SK-N-SH treated with all-trans-retinoic acid at 6 μM for 48 hours (cell line): ENCODE data around the gene SRSF6.

Source experiments
- ESRRG ChIP-seq: fragments of 250-450 bp; sonication (Bioruptor Pico); IDR thresholded peaks from 2 replicates; pipeline ENCODE4 v1.6.1; 2021; ENCODE audit warnings: mild to moderate bottlenecking
- RARB ChIP-seq: fragments of 250-450 bp; sonication (Bioruptor Pico); IDR thresholded peaks from 2 replicates; pipeline ENCODE4 v1.8.0; 2021; ENCODE audit warnings: mild to moderate bottlenecking, moderate library complexity
- TCF4 ChIP-seq: fragments of 250-450 bp; sonication (Bioruptor Pico); IDR thresholded peaks from 2 replicates; pipeline ENCODE4 v1.8.0; 2021; ENCODE audit warnings: mild to moderate bottlenecking, moderate library complexity, borderline replicate concordance
- ZNF565 ChIP-seq: fragments of 450-650 bp; formaldehyde crosslinking; conservative IDR thresholded peaks from 2 replicates; pipeline ENCODE4 v1.5.0; 2020; ENCODE audit warnings: low read depth, mild to moderate bottlenecking, moderate library complexity
- TF ChIP-seq, protein P1 (sequence below): fragments of 250-450 bp; sonication (Bioruptor Pico); IDR thresholded peaks from 2 replicates; pipeline ENCODE4 v1.8.0; 2021; ENCODE audit warnings: low read depth, mild to moderate bottlenecking, moderate library complexity, borderline replicate concordance
- TF ChIP-seq, protein P2 (sequence below): fragments of 250-450 bp; sonication (Bioruptor Pico); IDR thresholded peaks from 2 replicates; pipeline ENCODE4 v1.5.0; 2020; ENCODE audit warnings: mild to moderate bottlenecking, moderate library complexity
- TF ChIP-seq, protein P3 (sequence below): fragments of 250-450 bp; sonication (Bioruptor Pico); IDR thresholded peaks from 2 replicates; pipeline ENCODE4 v1.8.0; 2020; ENCODE audit warnings: mild to moderate bottlenecking, moderate library complexity, borderline replicate concordance

DNA sequence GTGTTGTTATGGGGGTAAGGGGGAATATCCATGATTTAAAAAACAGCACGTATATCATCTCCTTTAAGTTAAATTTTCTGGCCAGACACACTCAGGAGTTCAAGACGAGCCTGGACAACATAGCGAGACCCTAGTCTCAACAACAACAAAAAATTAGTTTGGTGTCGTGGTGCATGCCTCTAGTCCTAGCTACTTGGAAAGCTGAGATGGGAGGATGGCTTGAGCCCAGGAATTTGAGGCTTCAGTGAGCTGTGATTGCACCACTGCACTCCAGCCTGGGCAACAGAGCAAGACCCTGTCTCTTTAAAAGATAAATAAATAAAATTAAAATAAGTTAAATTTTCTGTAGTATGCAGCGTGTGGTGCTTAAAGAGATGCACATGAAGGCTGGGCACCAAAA is 31.5 kb upstream of the SRSF6 start:
- no peak for TF ChIP-seq ESRRG
- no peak for TF ChIP-seq TCF4 (CRISPR knock-in tag)
- TF ChIP-seq, protein P1, sequence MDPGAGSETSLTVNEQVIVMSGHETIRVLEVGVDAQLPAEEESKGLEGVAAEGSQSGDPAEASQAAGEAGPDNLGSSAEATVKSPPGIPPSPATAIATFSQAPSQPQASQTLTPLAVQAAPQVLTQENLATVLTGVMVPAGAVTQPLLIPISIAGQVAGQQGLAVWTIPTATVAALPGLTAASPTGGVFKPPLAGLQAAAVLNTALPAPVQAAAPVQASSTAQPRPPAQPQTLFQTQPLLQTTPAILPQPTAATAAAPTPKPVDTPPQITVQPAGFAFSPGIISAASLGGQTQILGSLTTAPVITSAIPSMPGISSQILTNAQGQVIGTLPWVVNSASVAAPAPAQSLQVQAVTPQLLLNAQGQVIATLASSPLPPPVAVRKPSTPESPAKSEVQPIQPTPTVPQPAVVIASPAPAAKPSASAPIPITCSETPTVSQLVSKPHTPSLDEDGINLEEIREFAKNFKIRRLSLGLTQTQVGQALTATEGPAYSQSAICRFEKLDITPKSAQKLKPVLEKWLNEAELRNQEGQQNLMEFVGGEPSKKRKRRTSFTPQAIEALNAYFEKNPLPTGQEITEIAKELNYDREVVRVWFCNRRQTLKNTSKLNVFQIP, result no peak
- no peak for TF ChIP-seq RARB (CRISPR knock-in tag)
- TF ChIP-seq, protein P2, sequence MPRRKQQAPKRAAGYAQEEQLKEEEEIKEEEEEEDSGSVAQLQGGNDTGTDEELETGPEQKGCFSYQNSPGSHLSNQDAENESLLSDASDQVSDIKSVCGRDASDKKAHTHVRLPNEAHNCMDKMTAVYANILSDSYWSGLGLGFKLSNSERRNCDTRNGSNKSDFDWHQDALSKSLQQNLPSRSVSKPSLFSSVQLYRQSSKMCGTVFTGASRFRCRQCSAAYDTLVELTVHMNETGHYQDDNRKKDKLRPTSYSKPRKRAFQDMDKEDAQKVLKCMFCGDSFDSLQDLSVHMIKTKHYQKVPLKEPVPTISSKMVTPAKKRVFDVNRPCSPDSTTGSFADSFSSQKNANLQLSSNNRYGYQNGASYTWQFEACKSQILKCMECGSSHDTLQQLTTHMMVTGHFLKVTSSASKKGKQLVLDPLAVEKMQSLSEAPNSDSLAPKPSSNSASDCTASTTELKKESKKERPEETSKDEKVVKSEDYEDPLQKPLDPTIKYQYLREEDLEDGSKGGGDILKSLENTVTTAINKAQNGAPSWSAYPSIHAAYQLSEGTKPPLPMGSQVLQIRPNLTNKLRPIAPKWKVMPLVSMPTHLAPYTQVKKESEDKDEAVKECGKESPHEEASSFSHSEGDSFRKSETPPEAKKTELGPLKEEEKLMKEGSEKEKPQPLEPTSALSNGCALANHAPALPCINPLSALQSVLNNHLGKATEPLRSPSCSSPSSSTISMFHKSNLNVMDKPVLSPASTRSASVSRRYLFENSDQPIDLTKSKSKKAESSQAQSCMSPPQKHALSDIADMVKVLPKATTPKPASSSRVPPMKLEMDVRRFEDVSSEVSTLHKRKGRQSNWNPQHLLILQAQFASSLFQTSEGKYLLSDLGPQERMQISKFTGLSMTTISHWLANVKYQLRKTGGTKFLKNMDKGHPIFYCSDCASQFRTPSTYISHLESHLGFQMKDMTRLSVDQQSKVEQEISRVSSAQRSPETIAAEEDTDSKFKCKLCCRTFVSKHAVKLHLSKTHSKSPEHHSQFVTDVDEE (CRISPR knock-in tag), result no peak
- TF ChIP-seq, protein P3, sequence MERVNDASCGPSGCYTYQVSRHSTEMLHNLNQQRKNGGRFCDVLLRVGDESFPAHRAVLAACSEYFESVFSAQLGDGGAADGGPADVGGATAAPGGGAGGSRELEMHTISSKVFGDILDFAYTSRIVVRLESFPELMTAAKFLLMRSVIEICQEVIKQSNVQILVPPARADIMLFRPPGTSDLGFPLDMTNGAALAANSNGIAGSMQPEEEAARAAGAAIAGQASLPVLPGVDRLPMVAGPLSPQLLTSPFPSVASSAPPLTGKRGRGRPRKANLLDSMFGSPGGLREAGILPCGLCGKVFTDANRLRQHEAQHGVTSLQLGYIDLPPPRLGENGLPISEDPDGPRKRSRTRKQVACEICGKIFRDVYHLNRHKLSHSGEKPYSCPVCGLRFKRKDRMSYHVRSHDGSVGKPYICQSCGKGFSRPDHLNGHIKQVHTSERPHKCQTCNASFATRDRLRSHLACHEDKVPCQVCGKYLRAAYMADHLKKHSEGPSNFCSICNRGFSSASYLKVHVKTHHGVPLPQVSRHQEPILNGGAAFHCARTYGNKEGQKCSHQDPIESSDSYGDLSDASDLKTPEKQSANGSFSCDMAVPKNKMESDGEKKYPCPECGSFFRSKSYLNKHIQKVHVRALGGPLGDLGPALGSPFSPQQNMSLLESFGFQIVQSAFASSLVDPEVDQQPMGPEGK (CRISPR knock-in tag), result no peak
- TF ChIP-seq ZNF565 (CRISPR knock-in tag), result no peak
